T-helper 17 cell (primary cell): ENCODE results near the gene TMEFF2. TPM values are rescaled to one million over a fixed set of nuclear protein-coding genes. Genes with fewer than 3 reads are reported as not detected.

Experiments used
- ATAC-seq: fragments of 150-1000 bp; cut with Tn5 transposase; 2 replicates; pipeline ENCODE4 v1.10.0; 2021; ENCODE audit warnings: mild to moderate bottlenecking, moderate library complexity
- DNase-seq, 3 donors: peaks; one replicate each; pipeline versions ENCODE4 v3.0.0 to v3.0.0-alpha.2; 2020 to 2021
- H3K9me3 ChIP-seq: one replicate; pipeline ENCODE4 v1.7.0; 2013; ENCODE audit warnings: low read length, mild to moderate bottlenecking; ENCODE audit not compliant: control insufficient read depth, poor library complexity, severe bottlenecking
- H3K27ac Mint-ChIP-seq: one replicate; pipeline ENCODE4 v1.8.0; 2022; ENCODE audit warnings: mild to moderate bottlenecking, moderate library complexity, mixed read lengths
- H3K27me3 Mint-ChIP-seq: one replicate; pipeline ENCODE4 v1.8.0; 2022; ENCODE audit warnings: mixed read lengths
- H3K36me3 Mint-ChIP-seq: one replicate; pipeline ENCODE4 v1.8.0; 2022; ENCODE audit warnings: low read depth, mixed read lengths
- H3K4me1 Mint-ChIP-seq: one replicate; pipeline ENCODE4 v1.8.0; 2022; ENCODE audit warnings: mild to moderate bottlenecking, mixed read lengths
- H3K4me3 Mint-ChIP-seq: one replicate; pipeline ENCODE4 v1.8.0; 2022; ENCODE audit warnings: mild to moderate bottlenecking, moderate library complexity, mixed read lengths
- total RNA-seq, 4 donors: library from RNA in 2 of 4; stranded (reverse) in 2 of 4; gene quantifications; one replicate each; pipeline ENCODE4 v1.2.3 and lab custom pipeline; 2022 to 2026

Gene TMEFF2
- total RNA-seq, 2 donors from 2014 or later: not detected

GRCh38 chr2:192035731-192036442 is 158.8 kb downstream of the TMEFF2 start:
- Mint-ChIP-seq H3K27ac (no peak overlapping the region), H3K27me3 (peaks cover 23% of the 10 kb centered on the region), H3K4me1 (peaks cover 3% of the 10 kb centered on the region), H3K4me3 (no peak overlapping the region), H3K36me3 (no peaks in the 10 kb centered on the region)
- no peaks in the 10 kb centered on the region for H3K9me3 ChIP-seq
- DNase-seq: no peak
- ATAC-seq: no peak

GRCh38 chr2:192030856-192031255 is 163.9 kb downstream of the TMEFF2 start:
- peaks cover 22% of the 10 kb centered on the region for H3K27me3 Mint-ChIP-seq
- H3K36me3 Mint-ChIP-seq: no peaks in the 10 kb centered on the region
- H3K4me3 Mint-ChIP-seq: no peak overlapping the region
- H3K27ac Mint-ChIP-seq: no peak overlapping the region
- DNase-seq (no peak), ATAC-seq (no peak)
- H3K4me1 Mint-ChIP-seq: peaks cover 3% of the 10 kb centered on the region
- no peaks in the 10 kb centered on the region for H3K9me3 ChIP-seq

GRCh38 chr2:192030289-192030688 is 164.4 kb downstream of the TMEFF2 start:
- no peak for DNase-seq
- Mint-ChIP-seq H3K27me3 (peaks cover 24% of the 10 kb centered on the region), H3K36me3 (no peaks in the 10 kb centered on the region), H3K4me3 (no peak overlapping the region), H3K27ac (no peak overlapping the region), H3K4me1 (no peaks in the 10 kb centered on the region)
- H3K9me3 ChIP-seq: no peaks in the 10 kb centered on the region
- ATAC-seq: no peak

- DNase-seq (no peak), ATAC-seq (no peak)
- Mint-ChIP-seq H3K36me3 (peaks cover 2% of the 10 kb centered on the region), H3K4me1 (no peaks in the 10 kb centered on the region), H3K27ac (no peak overlapping the region), H3K4me3 (no peak overlapping the region), H3K27me3 (peaks cover 24% of the 10 kb centered on the region)
- H3K9me3 ChIP-seq: no peaks in the 10 kb centered on the region
These were observed 165.6 kb downstream of the TMEFF2 start for GRCh38 chr2:192029089-192029488.

GRCh38 chr2:192026825-192027120 is 168.0 kb downstream of the TMEFF2 start:
- Mint-ChIP-seq H3K4me3 (no peak overlapping the region), H3K27ac (no peak overlapping the region), H3K27me3 (peaks cover 25% of the 10 kb centered on the region), H3K36me3 (peaks cover 2% of the 10 kb centered on the region), H3K4me1 (no peaks in the 10 kb centered on the region)
- H3K9me3 ChIP-seq: no peaks in the 10 kb centered on the region
- DNase-seq: no peak
- no peak for ATAC-seq

- peaks cover 2% of the 10 kb centered on the region for H3K36me3 Mint-ChIP-seq
- DNase-seq: no peak
- H3K27me3 Mint-ChIP-seq: peaks cover 30% of the 10 kb centered on the region
- no peak for ATAC-seq
- no peaks in the 10 kb centered on the region for H3K9me3 ChIP-seq
- H3K4me1 Mint-ChIP-seq: no peaks in the 10 kb centered on the region
- H3K4me3 Mint-ChIP-seq: no peak overlapping the region
- no peak overlapping the region for H3K27ac Mint-ChIP-seq
These were observed 168.5 kb downstream of the TMEFF2 start for GRCh38 chr2:192026059-192026824.

GRCh38 chr2:192025637-192026036 is 169.1 kb downstream of the TMEFF2 start:
- H3K36me3 Mint-ChIP-seq: peaks cover 2% of the 10 kb centered on the region
- H3K4me1 Mint-ChIP-seq: no peaks in the 10 kb centered on the region
- no peak overlapping the region for H3K27ac Mint-ChIP-seq
- H3K4me3 Mint-ChIP-seq: no peak overlapping the region
- H3K27me3 Mint-ChIP-seq: peaks cover 32% of the 10 kb centered on the region
- no peaks in the 10 kb centered on the region for H3K9me3 ChIP-seq
- DNase-seq (no peak), ATAC-seq (no peak)

GRCh38 chr2:192023006-192023405 is 171.7 kb downstream of the TMEFF2 start:
- H3K36me3 Mint-ChIP-seq: peaks cover 2% of the 10 kb centered on the region

GRCh38 chr2:192017844-192018243 is 176.9 kb downstream of the TMEFF2 start:
- Mint-ChIP-seq H3K27me3 (peaks cover 19% of the 10 kb centered on the region), H3K4me1 (no peaks in the 10 kb centered on the region), H3K27ac (no peak overlapping the region), H3K36me3 (no peaks in the 10 kb centered on the region), H3K4me3 (no peak overlapping the region)
- no peaks in the 10 kb centered on the region for H3K9me3 ChIP-seq
- ATAC-seq (no peak), DNase-seq (no peak)

More at GRCh38 chr2:192023006-192023405, 171.7 kb downstream of the TMEFF2 start:
- H3K9me3 ChIP-seq: no peaks in the 10 kb centered on the region
- no peak for ATAC-seq
- DNase-seq: no peak
- H3K4me1 Mint-ChIP-seq: no peaks in the 10 kb centered on the region
- H3K27me3 Mint-ChIP-seq: peaks cover 32% of the 10 kb centered on the region
- no peak overlapping the region for H3K4me3 Mint-ChIP-seq
- H3K27ac Mint-ChIP-seq: no peak overlapping the region

- Mint-ChIP-seq H3K4me3 (no peak overlapping the region), H3K4me1 (peaks cover under 1% of the 10 kb centered on the region), H3K27ac (no peak overlapping the region), H3K27me3 (peaks cover 16% of the 10 kb centered on the region), H3K36me3 (no peaks in the 10 kb centered on the region)
- DNase-seq: no peak
- ATAC-seq: no peak
- no peaks in the 10 kb centered on the region for H3K9me3 ChIP-seq
These were observed 178.5 kb downstream of the TMEFF2 start for GRCh38 chr2:192016265-192016664.

GRCh38 chr2:192013211-192013610 is 181.5 kb downstream of the TMEFF2 start:
- DNase-seq: no peak
- Mint-ChIP-seq H3K27me3 (peaks cover 33% of the 10 kb centered on the region), H3K36me3 (peaks cover 2% of the 10 kb centered on the region), H3K4me1 (peaks cover 3% of the 10 kb centered on the region), H3K27ac (no peak overlapping the region), H3K4me3 (no peak overlapping the region)
- no peak for ATAC-seq
- no peaks in the 10 kb centered on the region for H3K9me3 ChIP-seq

GRCh38 chr2:192011196-192011595 is 183.5 kb downstream of the TMEFF2 start:
- DNase-seq (no peak), ATAC-seq (no peak)
- Mint-ChIP-seq H3K36me3 (peaks cover 2% of the 10 kb centered on the region), H3K4me1 (peaks cover 3% of the 10 kb centered on the region), H3K4me3 (no peak overlapping the region), H3K27me3 (peaks cover 36% of the 10 kb centered on the region), H3K27ac (no peak overlapping the region)
- H3K9me3 ChIP-seq: no peaks in the 10 kb centered on the region

GRCh38 chr2:192010073-192010472 is 184.7 kb downstream of the TMEFF2 start:
- H3K27ac Mint-ChIP-seq: no peak overlapping the region
- peaks cover 2% of the 10 kb centered on the region for H3K36me3 Mint-ChIP-seq
- no peak for ATAC-seq
- DNase-seq: no peak
- H3K27me3 Mint-ChIP-seq: peaks cover 47% of the 10 kb centered on the region
- no peak overlapping the region for H3K4me3 Mint-ChIP-seq
- no peaks in the 10 kb centered on the region for H3K9me3 ChIP-seq
- peaks cover 3% of the 10 kb centered on the region for H3K4me1 Mint-ChIP-seq
